ENCODE data around the gene MAEL. TPM values are rescaled to one million over a fixed set of nuclear protein-coding genes. Genes with fewer than 3 reads are reported as not detected.

MAEL gene
- total and polyA plus RNA-seq, 2 of the 8 experiments (the other 6 are each of a cell fraction or from before 2014, with no cell fraction given): 0.03 TPM; not detected in 1

DNA sequence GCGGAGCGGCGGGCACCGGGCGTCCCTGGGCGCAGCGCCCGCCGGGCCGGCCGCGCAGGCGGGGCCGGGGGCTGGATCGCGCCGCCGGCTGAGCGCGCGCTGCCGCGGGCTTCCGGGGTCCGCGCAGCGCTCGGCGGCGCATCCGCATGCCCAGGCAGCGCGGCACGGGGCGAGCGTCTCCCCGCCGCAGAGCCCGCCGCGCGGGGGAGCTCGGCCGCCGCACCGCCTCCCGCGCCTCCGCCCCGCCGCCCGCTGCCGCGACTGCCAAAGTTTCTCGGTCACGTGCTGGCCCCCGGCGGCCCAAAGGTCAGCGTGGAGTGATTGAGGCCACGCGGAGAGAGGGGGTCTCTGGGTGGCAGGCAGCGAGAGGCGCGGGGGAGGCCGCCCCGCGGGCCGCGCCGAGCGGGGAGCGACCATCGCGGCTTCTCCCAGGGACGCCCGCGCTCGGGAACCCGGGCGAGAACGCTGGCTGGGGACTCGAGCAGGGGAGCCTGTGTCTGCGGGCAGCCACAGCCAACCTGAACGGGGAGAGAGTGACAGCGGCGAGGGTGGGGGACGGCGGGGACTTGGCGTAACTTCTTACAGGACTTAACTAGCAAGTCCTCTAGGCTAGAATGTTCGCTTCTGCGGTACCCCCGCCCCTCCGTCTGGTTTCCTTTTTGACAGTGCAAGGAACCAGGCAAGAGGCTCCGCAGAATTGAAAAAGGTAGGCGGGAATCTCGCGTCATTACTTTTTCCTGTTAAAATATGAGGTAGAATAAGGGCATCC, 13.5 kb upstream of the MAEL start, which contains the start of gene ILDR2 (continued):
- TF ChIP-seq RAD21 (IDR thresholded peaks at IDR 0.05 in 1 of 2, conservative IDR thresholded peaks at IDR 0.05 in 1 of 2; ENCODE audit: low read depth in 2 of 2, low read length in 2 of 2) (peak in 1 of 2 experiments; percentile 19; a peak in 1 of 4 replicates), JUN (IDR thresholded peaks at IDR 0.05; ENCODE audit: low read depth, low read length) (no peak), TBP (IDR thresholded peaks at IDR 0.05; ENCODE audit: low read depth, low read length) (no peak), RBBP5 (IDR thresholded peaks at IDR 0.05; ENCODE audit: borderline replicate concordance, low read depth, low read length) (peak; percentile 54; the same call in 1 of the 2 replicates), EZH2 (IDR thresholded peaks at IDR 0.05; ENCODE audit: low read depth, low read length, severe bottlenecking) (no peak), CHD1 (IDR thresholded peaks at IDR 0.05; ENCODE audit: low read depth, low read length) (no peak), E2F6 (IDR thresholded peaks at IDR 0.05) (no peak; the same call in 1 of the 2 replicates)

Measured in H1 (cell line).